Measurements from ENCODE around the gene C16orf90.

The C16orf90 gene

GRCh38 chr16:3495176-3495575 lies at the start of gene C16orf90:
C16orf90 (minus strand) TSS chr16:3495489; CDS start chr16:3495421, 68 bp downstream.
- no peak for DNase-seq

GRCh38 chr16:3542601-3543373 lies 47.5 kb upstream of the C16orf90 start:
- DNase-seq: no peak

- no peak for DNase-seq
Observed at GRCh38 chr16:3541527-3542155, 46.4 kb upstream of the C16orf90 start.

GRCh38 chr16:3538222-3538621 lies 42.9 kb upstream of the C16orf90 start:
- DNase-seq: no peak

- DNase-seq: no peak
Observed at GRCh38 chr16:3536851-3537250, 41.6 kb upstream of the C16orf90 start.

- no peak for DNase-seq
Observed at GRCh38 chr16:3536271-3536731, 41.0 kb upstream of the C16orf90 start.

- no peak for DNase-seq
Observed at GRCh38 chr16:3534126-3534525, 38.8 kb upstream of the C16orf90 start.

- no peak for DNase-seq
Observed at GRCh38 chr16:3532741-3533140, 37.5 kb upstream of the C16orf90 start.

GRCh38 chr16:3530371-3530914 lies 35.2 kb upstream of the C16orf90 start:
- DNase-seq: no peak

- no peak for DNase-seq
Observed at GRCh38 chr16:3529175-3529574, 33.9 kb upstream of the C16orf90 start.

GRCh38 chr16:3528406-3528805 lies 33.1 kb upstream of the C16orf90 start:
- DNase-seq: no peak

- DNase-seq: peak; percentile 9 to 60
Observed at GRCh38 chr16:3527216-3527829, 32.0 kb upstream of the C16orf90 start.

- no peak for DNase-seq
Observed at GRCh38 chr16:3525951-3526350, 30.7 kb upstream of the C16orf90 start.

- DNase-seq: no peak
Observed at GRCh38 chr16:3523281-3523680, 28.0 kb upstream of the C16orf90 start.

GRCh38 chr16:3520841-3521240 lies 25.6 kb upstream of the C16orf90 start:
- DNase-seq: no peak

GRCh38 chr16:3520413-3520812 lies 25.1 kb upstream of the C16orf90 start:
- no peak for DNase-seq

- DNase-seq: no peak
Observed at GRCh38 chr16:3519581-3519980, 24.3 kb upstream of the C16orf90 start.

- no peak for DNase-seq
Observed at GRCh38 chr16:3518986-3519348, 23.7 kb upstream of the C16orf90 start.

GRCh38 chr16:3518292-3518985 lies 23.1 kb upstream of the C16orf90 start:
- DNase-seq: no peak

GRCh38 chr16:3515897-3516296 lies 20.6 kb upstream of the C16orf90 start:
- no peak for DNase-seq

- no peak for DNase-seq
Observed at GRCh38 chr16:3514621-3515020, 19.3 kb upstream of the C16orf90 start.

- DNase-seq: no peak
Observed at GRCh38 chr16:3513892-3514583, 18.7 kb upstream of the C16orf90 start.
